AG08396 (cell line): Measurements from ENCODE around the gene SZRD1.
A peak's percentile ranks its signal among the peaks of the same experiment; 100 is the strongest.

Experiments
- DNase-seq: peaks from one replicate; pipeline ENCODE4 v3.0.0; 2012; ENCODE audit warnings: low spot score, mixed read lengths

SZRD1 gene

DNA sequence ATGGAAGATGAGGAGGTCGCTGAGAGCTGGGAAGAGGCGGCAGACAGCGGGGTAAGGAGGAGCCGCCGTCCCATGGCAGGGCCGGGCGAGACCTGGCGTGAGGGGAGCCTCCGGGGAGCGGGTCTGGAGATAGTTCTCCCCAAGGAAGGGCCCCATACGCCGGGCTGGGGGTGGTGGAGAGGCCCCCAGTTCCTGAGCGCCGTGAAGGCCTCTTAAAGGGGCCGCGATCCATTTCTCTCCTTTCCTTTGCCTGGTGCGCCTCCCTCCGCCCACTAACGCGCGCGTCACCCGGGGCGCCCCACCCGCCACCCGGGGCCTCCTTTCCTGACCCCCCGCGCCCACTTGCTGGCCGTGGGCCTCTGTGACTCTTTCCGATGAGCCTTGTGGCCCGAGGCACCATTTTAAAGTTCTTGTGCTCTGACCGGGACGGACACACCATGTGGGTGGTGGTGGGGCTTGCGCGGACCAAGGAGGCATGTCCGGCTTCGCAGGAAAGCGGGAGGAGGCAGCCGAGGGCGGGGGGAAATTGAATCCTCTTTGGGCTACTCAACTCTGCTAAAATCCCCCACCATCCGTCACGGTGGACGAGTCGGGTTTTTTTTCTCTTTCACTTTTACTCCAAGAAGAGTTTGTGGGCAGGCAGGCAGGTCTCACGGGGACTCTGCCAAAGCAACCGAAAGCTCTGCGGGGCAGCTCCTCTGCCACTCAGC lies 371 bp downstream of the SZRD1 start:
- DNase-seq = peak; percentile 84

DNA sequence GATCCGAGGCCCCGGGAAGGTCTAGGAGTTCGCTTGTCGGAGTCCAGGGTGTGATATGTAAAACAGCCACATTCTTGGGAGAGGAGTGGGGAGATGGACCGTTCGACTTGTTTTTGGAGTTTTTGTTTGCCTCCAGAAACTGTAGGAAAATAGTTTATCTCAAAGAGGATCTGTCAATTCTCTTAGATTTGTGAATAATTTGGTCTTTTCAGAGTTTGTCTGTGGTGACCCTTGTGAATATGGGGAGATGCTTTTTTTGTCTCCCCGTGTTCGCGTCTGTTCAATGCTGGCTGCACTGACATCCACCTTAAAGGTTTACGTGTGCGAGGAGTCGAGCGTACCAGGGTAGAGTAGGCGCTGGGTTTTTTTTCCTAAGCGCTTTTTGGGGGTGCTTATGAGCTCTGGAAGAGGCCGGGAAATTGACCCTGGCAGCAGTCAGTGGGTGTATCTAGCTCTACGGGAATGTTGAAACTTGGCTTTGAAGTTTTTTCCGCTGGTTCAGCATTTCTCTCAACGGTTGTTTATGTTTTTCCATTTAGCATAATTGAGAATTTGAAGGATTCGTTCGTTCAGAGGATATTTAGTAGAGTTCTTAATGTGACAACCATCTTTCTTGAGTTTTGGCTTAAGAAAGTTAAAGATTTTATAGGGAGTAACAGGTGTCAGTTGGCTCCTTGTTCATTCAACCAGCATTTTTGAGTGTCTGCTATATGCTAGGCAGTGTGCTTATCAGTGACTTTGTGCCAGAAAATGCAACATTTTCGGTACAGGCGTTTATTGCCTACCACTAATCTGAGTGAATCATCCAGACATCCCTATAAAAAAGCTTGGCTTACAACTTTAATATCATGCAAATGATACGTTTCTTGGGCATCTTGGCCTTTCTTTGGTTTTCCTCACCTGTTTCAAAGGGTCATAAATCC lies 1.2 kb downstream of the SZRD1 start:
- no peak for DNase-seq

DNA sequence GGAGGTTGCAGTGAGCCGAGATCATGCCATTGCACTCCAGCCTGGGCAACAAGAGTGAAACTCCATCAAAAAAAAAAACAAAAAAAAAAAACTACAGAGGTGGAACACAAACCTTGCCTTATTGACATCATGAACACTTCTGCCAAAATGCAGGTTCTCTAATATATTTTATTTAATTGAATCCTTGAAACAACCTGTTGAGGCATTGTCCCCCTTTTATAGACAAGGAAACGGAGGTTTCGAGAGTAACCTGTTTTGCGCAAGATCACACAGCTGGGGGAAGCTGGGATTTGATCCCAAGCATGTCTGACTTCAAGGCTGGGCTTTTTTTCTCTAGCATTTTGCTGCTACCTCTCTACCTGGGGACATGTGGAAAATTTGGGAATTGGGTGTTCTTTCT lies 2.8 kb downstream of the SZRD1 start:
- no peak for DNase-seq

DNA sequence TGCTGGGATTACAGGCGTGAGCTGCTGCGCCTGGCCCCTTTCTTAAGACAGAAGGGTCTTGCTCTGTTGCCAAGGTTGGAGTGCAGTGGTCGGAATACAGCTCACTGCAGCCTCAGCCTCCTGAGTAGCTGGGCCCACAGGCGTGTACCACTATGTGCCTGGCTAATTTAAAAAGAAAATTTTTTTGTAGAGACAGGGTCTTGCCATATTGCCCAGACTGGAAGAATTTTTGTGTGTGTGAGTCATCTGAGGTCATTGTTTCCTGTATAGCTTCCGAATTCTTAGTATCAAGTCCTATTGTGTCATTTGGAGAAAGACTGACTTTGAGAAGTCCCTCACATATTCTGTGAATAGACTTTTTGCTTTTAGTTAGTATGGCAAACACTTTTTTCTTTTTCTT lies 4.7 kb downstream of the SZRD1 start:
- DNase-seq = no peak

DNA sequence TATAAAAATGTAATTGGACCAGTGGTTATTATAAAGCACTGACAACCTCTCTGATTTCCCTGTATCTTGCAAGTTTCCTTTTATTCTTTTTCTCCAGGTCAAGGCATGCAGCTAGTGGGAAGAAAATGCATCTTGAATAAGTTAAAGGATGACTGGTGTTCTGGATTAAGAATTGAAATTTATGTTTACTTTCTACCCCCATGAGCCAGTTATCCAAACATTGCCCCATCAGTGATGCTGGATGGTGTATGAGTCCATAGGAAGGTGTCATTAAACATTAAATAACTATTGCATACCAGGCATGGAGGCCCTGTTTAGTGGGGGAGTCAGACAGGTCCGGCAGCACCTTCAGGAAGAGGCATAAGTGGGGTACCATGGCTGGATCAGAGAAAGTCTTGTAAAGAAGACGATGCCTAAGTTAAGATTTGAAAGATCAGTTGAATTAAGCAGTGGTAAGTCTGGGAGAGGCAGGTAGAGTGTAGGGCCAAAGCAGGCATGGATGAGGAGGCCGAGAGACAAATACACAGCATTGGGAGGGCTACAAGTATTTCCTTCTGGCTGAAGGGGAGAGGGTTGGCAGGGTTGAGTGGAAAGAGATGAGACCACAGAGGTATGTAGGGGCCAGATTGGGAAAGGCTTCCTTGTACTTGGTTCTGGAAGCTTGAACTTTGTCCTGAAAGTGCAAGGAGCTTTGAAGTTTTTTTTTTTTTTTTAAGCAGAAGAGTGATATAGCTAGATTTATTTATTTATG lies 5.7 kb downstream of the SZRD1 start:
- no peak for DNase-seq

DNA sequence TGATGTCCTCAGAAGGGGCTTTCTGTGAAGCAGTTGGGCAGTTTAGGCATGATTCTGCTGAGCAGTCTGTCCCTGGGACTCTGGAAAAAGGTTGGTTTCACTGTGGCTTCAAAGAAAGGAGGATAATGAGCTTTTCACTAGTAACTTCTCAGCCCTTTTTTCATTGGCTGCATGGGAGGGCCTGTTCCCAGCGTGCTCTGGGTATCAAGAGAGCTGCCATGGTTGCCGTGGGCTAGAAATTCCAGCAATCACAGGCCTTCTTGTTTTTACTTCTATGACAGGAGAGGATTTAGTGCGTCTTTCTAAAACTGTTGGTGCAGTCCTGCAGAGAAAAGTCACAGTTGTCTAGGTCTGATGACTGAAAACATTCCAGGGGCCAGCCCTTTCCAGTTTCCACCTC lies 7.2 kb downstream of the SZRD1 start:
- no peak for DNase-seq

DNA sequence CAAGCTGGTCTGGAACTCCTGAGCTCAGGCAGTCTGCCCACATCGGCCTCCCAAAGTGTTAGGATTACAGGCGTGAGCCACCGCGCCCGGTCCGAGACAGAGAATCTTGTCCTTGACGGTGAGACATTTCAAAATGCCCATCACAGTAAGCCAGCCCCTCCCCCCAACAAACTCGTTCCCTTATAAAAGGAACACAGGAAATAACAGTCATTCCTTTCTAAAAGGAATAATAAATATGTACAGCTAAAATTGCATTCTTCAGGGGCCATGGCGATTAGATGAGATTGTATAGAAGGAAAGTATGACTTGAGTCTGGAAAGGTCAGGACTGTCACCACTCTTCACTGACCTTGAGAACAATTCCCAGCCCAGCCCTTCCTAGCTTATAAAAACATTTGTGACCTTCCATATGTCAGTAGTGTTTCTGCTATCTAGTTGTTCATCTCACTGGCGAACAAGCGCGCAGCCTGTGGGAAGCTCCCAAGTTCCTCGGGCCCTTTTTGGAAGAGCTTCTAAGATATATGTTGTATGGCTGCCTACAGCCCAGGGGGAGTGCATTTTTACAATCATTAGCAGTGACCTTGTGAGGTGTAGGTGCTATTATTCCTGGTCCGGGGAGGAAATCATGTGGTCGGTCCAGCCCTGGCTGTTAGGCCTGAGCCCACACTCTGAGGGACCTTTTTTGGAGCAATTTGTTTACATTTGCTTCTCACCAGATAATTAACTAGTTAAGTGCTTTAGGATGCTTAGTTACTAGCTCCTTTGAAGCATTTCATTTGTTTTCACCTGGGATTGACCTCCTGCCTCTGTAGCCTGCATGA lies 8.7 kb downstream of the SZRD1 start:
- DNase-seq = no peak

GRCh38 chr1:16376971-16377370 lies 9.9 kb downstream of the SZRD1 start:
- no peak for DNase-seq

DNA sequence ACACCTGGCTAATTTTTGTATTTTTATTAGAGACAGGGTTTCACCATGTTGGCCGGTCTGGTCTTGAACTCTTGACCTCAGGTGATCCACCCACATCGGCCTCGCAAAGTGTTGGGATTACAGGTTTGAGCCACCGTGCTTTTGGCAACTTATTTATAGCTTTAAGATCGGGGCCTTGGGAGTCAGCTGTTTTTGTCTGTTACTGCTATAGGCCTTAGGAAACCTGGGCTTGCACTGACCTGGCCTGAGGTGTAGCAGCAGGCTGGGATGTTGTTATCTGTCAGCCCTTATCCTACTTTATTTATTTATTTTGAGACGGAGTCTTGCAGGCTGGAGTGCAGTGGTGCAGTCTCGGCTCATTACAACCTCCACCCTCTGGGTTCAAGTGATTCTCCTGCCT lies 11.4 kb downstream of the SZRD1 start:
- DNase-seq = no peak

DNA sequence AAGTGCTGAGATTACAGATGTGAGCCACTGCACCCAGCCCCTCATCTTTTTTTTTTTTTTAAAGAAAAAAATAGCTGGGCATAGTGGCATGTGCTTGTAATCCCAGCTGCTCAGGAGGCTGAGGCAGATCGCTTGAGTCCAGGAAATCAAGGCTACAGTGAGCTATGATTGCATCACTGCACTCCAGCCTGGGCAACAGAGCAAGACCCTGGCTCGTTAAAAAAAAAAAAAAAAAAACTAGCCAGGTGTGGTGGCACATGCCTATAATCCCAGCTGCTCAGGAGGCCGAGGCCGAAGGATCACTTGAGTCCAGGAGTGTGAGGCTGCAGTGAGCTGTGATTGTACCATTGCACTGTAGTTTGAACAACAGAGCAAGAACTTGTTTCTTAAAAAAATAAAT lies 13.8 kb downstream of the SZRD1 start:
- DNase-seq = no peak

DNA sequence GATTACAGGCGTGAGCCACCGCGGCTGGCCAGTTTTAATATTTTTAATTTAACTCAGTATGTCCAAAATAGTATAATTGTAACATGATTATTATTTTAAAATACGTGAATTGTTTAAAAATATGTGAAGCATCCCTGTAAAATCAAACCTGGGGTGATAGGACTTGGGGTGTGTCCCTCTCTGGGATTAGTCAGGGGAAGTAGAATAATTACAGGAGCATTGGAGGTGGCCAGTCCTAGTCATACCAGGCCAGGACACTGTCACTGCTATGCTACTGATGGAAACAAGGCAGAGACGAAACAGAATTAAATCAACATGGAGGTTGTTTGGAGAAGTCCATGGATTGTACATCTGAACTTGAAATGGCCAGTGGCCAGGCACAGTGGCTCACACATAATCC lies 16.8 kb downstream of the SZRD1 start:
- DNase-seq = no peak

DNA sequence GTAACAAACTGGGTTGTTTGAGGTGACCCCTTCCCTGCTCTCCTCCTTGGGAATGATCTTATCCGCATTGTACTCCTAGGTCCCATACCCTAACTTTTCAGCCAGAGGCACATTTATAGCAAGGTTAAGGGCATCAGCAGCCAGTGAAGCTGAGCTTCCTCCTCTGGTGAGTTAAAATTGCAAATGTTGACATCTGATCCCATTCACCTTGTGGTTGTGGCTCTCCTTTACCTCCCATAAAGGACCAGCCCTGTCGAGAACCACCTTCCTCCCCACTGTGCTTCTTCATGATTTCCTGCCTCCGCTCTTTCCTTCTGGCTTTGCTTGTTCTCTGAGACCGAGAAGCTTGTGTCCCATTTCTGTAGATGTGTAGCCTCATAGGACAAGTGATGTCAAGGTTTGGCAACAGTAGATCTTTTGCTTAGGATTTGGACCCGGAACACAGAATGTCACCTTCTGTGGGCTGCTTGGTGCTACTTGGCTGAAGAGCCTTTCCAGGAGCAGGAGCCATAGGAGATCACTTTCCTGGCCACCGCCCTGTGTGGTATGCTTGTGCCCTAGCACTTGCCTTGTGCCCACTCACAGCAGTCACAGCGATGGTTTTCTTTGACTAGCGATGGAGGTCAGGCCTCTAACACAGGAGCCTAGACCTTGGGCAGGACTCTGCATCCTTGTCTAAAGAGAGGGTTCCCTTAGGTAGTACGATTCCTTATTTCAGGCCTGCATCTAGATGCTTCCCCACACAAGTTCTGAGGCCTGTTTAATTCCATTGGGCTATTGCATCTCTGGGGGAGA lies 18.8 kb downstream of the SZRD1 start:
- DNase-seq = no peak

DNA sequence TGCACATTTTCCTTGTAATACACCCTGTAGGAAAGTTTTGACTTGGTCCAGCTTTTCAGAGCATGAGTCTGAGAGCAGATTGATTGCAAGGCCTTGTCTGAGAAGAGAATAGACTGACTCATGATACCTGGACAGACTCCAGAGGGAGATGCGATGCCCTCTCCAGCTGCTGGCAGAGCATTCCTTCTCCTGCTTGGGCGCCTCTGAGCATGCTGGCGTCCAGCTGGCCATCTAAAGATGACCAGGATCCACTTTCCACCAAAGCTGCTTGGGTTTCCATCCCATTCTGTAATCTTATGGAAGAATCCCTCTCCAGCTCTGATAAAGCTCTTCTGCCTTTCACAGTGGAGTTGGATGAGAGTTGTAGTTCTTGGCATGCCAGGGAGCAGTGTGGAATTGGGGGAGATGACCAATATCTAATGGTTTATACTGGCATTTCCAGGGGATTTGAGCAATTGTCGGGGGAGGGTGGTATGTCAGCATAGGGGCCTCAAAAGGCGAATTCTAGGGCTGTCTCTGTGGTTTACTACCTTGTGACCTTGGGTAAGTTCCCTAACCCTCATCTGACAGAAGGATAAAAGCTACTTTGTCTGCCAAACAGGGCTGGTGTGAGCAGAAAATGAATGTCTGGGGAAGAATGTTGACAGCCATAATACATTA lies 19.5 kb downstream of the SZRD1 start:
- DNase-seq = peak; percentile 70

DNA sequence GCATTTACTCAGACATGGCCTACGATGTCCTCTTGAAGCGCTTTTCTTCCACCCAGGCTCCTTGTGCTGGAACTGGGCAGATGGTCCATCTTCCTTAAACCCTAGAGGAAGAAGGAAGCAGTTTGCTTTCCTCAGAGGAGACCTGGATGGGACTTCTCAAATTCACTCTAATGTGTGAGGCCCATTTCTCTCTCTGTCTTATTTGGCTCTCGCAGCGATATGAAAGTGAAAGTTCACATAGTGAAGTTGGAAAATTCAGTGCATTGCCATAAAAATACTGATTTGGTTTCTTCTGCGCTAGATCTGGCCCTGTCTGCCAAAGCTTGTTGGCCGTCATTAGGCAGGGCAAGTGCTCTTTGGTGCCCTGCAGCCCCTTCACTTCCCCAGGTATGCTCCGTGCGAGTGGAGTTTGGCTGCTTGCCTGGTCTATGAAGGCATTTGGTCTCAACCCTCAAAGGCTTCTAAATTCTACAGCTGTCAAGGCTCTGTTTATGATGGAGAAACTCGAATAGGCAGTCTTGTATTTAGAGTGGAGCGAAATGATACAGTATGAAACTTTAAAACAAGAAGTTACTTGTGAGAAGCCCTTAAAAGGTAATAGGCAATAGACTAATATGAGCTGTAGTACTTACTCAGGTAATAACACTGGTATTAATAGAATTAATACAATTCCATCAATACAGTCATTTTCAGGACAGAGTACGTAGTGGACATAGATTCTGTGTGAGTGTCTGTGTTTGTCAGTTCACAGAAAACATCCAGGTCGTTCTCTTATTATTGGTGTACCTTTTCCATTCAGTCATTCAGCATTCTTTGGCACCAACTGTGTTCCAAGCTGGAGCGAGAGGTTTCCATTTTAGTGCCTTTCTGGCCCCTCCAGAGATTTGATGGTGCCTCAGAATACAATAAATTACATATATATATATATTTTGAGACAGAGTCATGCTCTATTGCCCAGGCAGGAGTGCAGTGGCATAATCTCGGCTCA lies 20.5 kb downstream of the SZRD1 start:
- no peak for DNase-seq

GRCh38 chr1:16391411-16391810 lies 24.4 kb downstream of the SZRD1 start:
- DNase-seq = no peak

- DNase-seq = peak; percentile 53
Observed at GRCh38 chr1:16392740-16393569, 25.9 kb downstream of the SZRD1 start.

- no peak for DNase-seq
Observed at GRCh38 chr1:16393570-16394521, 26.8 kb downstream of the SZRD1 start.
